ENCODE results near the gene POMGNT1.
"Not testable (repeated sequence)": the region's sequence is repeated elsewhere in the genome, so short reads cannot be mapped to it uniquely, and the experiment has no call there.

POMGNT1 gene

DNA sequence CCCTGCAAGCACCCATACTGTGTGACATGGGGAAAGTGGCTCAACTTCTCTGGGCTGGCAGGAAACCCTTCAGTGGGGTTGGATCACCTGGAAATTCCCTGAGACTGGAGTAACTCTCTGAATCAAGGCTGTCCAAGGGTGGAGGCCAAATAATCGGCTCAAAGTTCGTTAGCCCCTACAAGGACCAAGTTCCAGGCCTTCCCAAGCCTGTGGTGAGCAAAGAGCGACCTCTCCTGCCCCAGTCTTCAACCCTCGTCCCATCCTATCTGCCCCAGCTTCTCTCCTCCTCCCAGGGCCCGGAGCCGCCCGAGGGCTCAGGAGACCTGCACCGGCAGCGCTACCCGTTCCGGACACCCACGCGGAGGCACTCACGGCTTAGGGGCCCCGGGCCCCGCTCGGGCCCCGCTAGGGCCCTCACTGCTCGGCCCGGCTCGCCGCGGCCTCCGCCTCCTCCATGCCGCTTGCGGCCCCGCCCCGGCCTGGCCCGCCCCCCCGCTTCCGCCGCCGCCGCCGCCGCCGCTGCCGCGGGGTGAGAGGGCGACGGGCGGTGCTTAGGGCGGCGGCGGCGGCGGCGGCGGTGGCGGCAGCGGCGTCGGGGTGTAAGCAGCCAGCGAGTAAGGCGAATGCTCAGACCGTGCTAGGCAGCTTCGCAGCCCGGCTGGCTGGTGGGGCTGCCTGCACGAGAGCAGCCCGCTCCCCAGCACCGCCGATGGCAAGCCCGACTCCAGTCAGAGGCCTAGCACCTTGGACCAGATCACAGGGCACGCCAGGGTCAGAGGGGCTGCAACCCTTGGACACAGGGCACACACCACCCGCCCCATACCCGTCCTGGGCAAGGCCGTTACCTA, at the start of gene POMGNT1:
Gene POMGNT1, minus strand, starts transcription at position 471 of the 848 bp plus-strand sequence. CDS start 613 bp downstream, outside the sequence.
- DNase-seq, result peak; percentile 45

DNA sequence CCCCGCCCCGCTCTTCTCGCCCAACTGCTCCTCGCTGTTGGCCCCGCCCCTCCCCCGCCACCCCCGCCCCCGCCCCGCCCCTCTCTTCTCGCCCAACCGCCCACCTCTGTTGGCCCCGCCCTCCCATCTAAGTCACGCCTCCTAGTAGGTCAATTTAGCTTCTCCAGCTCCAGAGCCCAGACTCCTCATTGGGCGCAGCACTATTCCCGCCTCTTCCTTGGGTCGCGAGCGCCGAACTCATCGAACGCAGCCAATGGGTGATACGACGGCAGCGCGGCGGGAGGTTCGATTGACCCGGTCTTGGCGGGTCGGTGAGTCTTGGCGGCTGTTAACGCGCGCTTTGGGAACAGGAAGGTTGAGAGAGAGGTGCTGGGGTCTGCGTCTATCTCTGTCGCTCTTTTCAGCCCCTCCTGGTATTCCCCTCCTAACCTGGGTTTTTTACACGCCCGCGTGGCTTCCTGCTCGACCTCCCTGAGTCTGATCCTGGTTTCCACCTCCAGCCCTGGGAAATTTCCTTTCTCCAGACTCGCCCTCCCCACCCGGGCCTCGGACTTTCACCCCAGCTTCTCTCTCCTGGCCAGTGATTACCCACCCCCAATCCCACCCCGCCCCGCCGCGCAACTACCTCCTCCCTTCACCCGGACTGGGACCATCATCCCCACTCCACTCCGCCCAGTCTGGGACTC, 49.3 kb upstream of the POMGNT1 start, which contains the start of gene RAD54L:
Gene RAD54L, plus strand, starts transcription at position 328 of the 686 bp plus-strand sequence. CDS start 643 bp downstream, outside the sequence.
- DNase-seq, result peak; percentile 96

DNA sequence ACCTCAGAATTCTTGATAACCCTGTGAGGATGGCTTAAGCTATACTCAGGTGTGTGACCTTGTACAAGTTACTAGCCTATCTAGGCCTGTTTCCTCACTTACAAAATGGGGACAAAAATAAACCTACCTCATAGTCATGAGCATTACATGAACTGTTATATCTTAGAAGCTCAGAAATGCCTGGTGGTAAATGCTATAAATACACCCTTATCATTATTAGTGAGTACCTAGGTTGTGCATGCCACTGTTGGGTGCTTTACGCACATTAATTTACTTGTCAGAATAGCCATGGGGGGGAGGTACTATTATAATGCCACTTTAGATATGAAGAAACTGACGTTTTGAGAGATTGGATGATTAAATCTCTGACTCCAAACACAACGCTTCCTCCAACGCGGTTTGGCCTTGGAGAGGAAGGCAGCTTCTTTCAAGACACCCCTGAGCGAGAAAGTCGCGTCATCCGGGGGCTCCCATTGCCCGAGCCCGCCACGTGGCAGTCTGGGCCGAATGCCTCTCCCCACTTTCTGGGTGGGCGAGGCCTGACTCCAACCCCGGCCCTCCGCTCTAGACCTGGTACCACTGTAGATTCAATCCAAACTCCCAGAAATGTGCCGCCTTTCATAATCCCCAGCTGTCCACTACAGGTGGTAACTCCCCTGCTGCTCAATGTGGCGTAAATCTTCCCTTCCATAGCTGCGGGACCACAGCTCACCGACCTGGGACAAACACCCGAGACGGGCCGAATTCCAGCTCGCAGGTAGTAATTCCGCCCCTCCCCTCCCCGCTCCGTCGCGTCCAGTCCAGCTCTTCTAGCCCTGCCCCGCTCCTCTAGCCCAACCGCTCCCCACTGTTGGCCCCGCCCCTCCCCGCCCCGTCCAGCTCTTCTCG, 48.6 kb upstream of the POMGNT1 start:
- DNase-seq, result no peak

DNA sequence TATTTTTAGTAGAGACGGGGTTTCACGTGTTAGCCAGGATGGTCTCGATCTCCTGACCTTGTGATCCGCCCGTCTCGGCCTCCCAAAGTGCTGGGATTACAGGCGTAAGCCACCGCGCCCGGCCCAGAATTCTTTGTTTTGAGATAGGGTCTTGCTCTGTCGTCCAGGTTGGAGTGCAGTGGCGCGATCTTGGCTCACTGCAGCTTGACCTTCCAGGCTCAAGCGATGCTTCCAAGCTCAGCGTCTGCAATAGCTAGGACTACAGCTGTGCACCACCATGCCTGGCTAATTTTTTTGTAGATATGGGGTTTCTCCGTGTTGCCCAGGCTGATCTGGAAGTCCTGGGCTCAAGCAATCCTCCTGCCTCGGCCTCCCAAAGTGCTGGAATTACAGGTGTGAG, 47.9 kb upstream of the POMGNT1 start:
- not testable (repeated sequence) for DNase-seq

DNA sequence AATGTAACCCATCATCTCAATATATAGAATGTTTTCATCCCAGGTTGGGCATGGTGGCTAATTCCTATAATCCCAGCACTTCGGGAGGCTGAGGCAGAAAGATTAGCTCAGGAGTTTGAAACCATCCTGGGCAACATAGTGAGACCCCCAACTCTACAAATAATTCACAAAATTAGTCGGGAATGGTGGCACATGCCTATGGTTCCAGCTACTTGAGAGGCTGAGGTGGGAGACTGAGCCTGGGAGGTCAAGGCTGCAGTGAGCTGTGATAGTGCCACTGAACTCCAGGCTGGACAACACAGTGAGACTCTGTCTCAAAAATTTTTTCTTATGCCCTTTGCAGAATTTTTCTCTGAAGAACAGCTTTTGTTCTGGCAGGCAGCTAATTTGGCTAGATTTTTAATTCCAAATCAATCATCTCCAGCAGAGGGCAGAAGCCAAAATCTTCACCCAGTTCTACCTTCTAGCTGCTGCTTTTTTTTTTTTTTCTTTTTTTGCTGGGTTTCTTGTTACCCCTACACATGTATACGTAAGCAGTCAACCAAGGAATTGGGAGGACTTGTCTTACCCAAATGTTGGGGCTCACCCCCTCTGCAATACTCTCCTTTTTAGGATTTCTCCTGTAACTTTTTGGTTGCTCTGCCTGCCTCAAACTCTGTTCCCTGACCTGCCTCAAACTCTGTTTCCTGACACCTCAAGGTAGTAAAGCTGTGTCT, 46.6 kb upstream of the POMGNT1 start:
- DNase-seq, result no peak

DNA sequence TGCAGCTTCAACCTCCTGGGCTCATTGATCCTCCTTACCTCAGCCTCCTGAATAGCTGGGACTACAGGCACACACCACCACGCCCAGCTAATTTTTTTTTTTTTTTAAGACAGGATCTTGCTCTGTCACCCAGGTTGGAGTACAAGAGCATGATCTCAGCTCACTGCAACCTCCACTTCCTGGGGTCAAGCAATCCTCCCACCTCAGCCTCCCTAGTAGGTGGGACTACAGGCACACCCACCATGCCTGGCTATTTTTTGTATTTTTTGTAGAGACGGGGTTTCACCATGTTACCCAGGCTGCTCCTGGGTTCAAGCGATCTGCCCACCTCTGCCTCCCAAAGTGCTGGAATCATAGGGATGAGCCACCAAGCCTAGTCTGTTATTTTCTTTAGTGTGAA, 45.6 kb upstream of the POMGNT1 start:
- not testable (repeated sequence) for DNase-seq

DNA sequence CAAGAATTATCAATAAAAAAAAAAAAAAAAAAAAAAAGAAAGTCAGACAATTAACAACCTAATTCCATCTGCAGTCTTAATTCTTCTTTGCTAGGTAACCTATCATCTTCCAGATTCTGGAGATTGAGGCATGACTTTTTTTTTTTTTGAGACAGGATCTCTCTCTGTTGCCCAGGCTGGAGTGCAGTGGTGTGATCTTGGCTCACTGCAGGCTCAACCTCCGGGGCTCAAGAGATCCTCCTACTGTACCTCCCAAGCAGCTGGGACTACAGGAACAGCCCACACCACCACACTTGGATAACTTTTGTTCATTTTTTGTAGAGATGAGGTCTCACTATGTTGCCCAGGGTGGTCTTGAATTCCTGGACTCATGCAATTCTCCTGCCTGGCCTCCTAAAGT, 44.7 kb upstream of the POMGNT1 start:
- no peak for DNase-seq

DNA sequence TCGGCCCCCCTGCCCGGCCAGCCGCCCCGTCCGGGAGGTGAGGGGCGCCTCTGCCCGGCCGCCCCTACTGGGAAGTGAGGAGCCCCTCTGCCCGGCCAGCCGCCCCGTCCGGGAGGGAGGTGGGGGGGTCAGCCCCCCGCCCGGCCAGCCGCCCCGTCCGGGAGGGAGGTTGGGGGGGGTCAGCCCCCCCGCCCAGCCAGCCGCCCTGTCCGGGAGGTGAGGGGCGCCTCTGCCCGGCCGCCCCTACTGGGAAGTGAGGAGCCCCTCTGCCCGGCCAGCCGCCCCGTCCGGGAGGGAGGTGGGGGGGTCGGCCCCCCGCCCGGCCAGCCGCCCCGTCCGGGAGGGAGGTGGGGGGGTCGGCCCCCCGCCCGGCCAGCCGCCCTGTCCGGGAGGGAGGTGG, 43.5 kb upstream of the POMGNT1 start:
- DNase-seq, result not testable (repeated sequence)

DNA sequence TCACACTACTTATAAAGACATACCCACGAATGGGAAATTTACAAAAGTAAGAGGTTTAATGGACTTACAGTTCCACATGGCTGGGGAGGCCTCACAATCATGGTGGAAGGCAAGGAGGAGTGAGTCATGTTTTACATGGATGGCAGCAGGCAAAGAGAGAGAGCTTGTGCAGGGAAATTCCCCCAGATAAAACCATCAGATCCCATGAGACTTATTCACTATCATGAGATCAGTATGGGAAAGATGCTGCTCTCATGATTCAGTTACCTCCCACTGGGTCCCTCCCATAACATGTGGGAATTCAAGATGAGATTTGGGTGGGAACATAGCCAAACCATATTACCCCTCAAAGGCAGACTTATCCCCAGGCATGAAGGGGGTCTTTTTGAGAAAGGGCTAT, 40.6 kb upstream of the POMGNT1 start:
- DNase-seq, result not testable (repeated sequence)

DNA sequence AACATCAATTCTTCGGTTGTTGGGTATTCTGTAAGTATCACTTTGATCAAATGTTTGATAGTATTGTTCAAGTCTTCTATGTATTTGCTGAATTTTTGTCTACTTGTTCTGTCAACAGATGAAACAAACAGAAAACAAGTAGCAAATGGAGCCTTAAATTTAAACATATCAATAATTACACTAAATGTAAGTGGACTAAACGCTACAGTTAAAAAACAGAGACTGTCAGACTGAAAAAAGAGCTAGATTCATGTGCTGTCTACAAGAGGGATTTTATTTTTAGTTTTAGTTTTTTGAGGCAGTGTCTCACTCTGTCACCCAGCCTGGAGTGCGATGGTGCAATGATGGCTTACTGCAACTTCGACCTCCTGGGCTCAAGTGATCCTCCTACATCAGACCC, 38.6 kb upstream of the POMGNT1 start:
- DNase-seq, result no peak

DNA sequence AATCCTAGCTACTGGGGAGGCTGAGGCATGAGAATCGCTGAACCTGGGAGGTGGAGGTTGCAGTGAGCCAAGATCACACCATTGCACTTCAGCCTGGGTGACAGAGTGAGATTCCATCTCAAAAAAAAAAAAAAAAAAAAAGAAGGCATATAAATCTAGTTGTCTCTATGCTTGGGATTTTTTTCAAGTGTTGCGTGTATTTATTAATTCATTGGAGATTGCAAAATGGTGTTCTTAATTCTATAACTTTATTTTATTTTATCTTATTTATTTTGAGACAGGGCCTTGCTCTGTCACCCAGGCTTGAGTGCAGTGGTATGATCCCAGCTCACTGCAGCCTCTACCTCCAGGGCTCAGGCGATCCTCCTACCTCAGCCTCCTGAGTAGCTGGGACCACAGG, 33.0 kb upstream of the POMGNT1 start:
- DNase-seq, result not testable (repeated sequence)

DNA sequence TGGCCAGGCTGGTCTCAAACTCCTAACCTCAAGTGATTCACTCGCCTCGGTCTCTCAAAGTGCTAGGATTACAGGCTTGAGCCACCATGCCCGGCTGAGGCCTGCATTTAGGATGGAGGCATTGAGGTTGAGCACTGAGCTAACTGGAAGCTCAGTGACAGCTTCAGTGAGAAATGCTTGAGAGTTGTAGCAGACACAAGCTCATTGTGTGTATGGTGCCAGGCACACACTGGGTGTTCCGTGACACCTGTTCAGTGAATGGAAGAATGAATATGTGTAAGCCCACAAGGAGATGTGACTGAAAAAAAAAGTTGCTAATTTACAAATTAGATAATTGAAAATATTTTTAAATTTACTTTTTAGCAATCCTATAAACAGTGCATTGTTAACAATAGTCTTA, 26.7 kb upstream of the POMGNT1 start:
- no peak for DNase-seq

DNA sequence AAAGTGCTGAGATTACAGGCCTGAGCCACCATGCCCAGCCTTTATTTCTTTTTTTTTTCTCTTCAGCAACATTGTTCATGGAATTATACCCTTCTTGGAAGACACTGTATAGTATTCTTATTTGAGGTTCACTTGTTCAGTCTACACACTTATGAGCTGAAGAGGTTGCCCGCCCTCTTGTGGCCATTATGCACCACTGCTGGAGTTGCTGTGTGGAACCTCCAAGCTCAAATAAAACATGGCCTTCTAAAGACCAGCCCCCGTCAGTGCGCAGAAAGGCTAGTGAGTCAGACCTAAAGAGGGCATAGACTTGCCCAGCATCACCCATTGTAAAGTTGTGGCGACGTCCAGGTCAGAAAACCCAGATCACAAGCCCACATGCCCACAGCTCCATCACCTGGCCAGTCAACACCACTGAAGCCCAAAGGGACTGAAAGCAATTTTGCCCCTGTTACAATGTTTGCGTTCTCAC, 25.3 kb upstream of the POMGNT1 start:
- DNase-seq, result peak; percentile 26

DNA sequence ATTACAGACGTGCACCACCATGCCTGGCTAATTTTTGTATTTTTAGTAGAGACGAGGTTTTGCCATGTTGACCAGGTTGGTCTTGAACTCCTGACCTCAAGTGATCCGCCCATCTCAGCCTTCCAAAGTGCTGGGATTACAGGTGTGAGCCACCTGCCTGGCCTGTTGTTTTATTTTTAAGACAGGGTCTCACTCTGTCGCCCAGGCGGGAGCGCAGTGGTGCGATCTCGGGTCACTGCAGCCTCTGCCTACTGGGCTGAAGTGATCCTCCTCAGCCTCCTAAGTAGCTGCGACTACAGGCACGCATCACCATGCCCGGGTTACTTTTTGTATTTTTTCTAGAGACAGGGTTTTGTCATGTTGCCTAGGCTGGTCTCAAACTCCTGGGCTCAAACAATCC, 24.8 kb upstream of the POMGNT1 start:
- DNase-seq, result not testable (repeated sequence)

DNA sequence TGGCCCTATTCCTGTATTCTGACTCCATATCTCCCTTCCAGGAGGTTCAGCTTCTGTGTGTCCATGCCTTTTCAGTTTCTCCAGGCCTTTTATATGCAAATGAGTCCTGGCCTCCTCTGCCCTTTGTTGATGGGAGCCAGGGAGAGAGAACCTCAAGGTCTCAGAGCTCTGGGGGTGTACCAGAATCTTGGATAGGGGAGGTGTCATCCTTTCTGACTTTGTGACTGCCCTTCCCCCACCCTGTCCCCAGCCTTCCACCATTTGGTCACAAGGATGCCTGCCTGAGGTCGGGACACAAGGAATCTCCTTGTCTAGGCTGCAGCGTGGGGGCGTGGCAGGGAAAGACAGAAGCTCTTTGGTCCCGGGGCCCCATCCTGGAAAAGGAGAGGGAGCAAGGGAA, 23.5 kb upstream of the POMGNT1 start:
- DNase-seq, result no peak

DNA sequence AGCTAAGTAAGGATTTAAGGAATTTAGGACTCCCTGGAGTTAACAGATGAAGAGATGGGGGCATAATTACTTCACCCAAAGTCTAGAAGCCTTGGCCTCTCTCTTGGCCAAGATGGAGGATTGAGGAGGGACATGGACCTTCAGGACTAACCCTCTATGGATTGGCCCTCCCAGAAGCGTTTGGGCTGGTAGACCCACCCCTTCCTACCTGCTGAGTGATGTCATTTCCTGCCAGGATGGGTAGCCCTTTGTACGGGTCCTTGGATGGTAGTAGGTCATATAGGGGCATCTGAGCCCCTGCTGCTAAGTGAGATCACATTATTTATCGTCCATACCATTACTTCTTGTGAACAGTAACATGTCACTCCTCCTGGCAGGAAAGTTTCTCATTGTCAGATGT, 22.6 kb upstream of the POMGNT1 start:
- no peak for DNase-seq

DNA sequence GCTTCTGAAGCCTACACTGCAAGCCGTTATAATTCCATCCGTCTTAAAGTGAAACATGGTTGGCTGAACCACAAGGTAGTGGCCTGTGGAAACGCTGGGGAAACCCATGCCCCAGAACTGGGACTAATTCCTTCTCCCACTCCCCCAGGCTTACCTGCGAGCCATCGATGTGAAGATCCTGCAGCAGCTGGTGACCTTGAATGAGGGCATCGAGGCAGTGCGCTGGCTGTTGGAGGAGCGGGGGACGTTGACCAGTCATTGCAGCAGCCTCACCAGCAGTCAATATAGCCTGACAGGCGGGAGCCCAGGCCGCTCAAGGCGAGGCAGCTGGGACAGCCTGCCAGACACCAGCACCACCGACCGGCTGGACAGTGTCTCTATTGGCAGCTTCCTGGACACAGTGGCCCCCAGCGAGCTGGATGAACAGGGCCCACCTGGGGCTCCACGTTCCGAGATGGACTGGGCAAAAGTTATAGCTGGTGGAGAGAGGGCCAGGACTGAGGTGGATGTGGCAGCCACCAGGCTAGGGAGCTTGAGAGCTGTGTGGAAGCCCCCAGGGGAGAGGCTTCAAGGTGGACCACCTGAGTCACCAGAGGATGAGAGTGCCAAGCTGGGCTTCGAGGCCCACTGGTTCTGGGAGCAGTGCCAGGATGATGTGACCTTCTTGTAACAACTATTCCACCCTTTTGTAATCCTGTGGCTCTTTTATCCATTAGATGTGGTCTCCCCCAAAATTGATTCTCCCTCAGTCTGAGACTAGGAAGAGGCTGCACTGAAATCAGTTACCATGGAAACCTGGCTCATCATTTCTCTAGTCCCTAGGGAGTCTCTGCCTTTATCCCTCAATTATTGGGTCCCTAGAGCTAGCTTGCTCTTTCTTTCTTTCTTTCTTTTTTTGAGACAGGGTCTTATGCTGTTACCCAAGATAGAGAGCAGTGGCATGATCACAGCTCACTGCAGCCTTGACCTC, 21.6 kb upstream of the POMGNT1 start:
- DNase-seq, result no peak

DNA sequence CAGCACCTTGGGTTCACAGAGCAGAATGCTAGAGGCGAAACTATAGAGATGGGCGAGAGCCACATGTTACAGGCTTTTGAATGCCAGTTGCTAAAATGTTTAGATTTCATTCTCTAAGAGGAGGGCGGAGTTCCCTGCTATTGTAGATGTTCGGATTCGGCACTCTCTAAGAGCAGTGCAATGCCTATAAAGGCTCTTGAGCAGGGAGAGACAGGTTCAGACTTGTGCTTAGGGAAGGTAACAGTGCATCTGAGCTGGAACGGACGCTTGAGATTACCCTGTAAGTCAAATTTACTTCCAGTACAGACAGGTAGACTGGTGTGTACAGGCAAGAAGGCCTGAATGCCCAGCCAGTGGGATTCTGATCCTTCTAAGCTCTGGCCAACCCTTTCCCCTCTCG, 20.2 kb upstream of the POMGNT1 start:
- DNase-seq, result no peak

DNA sequence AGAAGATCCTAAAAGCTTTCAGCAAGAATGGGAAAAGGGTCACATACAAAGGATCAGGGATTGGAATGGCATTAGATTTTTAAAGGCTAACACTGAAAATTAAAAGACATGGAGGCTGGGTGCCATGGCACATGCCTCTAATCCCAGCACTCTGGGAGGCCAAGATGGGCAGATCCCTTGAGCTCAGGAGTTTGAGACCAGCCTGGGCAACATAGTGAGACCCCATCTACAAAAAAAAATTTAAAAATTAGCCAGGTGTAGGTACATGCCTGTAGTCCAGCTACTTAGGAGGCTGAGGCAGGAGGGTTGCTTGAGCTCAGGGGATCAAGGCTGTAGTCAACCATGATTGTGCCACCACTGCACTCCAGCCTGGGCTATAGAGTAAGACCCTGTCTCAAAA, 17.3 kb upstream of the POMGNT1 start:
- DNase-seq, result no peak

DNA sequence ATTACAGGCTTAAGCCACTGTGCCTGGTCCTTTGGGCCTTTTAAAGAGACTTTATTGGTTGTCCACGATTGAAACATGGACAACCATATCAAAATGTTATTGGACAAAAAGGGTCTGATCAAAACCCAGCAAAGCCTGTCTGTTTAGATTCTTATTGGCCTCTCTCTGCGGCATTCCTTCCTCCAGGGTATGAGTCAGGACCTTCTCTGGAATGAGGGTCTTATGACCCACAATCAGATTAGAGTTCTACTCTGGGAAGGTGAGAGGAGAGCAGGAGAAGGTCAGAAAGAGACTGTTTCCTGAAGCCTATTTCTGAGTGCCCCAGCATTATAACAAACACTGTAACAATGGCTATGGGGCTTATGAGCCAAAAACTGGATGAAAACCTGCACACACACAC, 12.8 kb upstream of the POMGNT1 start:
- DNase-seq, result no peak

DNA sequence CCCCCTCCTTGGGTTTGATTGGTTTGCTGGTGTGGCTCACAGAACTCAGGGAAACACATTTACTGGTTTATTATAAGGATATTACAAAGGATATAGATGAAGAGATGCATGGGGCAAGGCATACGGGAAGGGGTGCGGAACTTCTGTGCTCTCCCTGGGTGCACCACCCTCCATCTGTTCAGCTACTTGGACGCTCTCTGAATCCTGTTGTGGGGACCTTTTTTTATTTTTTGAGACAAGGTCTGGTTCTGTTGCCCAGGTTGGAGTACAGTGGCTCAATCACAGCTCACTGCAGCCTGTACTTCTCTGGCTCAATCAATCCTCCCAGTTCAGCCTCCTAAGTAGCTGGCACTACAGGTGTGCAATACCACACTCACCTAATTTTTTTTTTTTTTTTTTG, 12.3 kb upstream of the POMGNT1 start:
- no peak for DNase-seq
